22Rv1 (cell line): ENCODE data around the gene GNA15.

Experiments used
- H3K27ac ChIP-seq: fragments of 450-650 bp; 2 replicates; pipeline ENCODE4 v1.5.1; 2017
- ZFX ChIP-seq: fragments of 450-650 bp; IDR thresholded peaks from 2 replicates; pipeline ENCODE4 v1.6.1; 2017; ENCODE audit warnings: antibody characterized with exemption, borderline replicate concordance
- TF ChIP-seq, protein P1 (sequence below): fragments of 450-650 bp; IDR thresholded peaks from 2 replicates; pipeline ENCODE4 v1.5.1; 2017; ENCODE audit warnings: mild to moderate bottlenecking

GNA15 gene

DNA sequence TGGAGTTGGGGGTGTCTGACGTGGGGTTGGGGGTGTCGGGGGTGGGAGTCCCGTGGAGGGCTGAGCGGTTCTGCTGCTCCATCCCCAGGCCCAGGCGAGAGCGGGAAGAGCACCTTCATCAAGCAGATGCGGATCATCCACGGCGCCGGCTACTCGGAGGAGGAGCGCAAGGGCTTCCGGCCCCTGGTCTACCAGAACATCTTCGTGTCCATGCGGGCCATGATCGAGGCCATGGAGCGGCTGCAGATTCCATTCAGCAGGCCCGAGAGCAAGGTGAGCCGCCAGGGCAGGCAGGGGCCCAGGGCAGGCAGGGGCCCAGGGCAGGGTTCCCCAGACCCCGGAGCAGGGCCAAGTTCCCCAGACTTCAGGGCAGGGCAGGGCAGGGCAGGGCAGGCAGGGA lies 12.7 kb downstream of the GNA15 start:
- no peak overlapping the region for H3K27ac ChIP-seq
- TF ChIP-seq, protein P1, sequence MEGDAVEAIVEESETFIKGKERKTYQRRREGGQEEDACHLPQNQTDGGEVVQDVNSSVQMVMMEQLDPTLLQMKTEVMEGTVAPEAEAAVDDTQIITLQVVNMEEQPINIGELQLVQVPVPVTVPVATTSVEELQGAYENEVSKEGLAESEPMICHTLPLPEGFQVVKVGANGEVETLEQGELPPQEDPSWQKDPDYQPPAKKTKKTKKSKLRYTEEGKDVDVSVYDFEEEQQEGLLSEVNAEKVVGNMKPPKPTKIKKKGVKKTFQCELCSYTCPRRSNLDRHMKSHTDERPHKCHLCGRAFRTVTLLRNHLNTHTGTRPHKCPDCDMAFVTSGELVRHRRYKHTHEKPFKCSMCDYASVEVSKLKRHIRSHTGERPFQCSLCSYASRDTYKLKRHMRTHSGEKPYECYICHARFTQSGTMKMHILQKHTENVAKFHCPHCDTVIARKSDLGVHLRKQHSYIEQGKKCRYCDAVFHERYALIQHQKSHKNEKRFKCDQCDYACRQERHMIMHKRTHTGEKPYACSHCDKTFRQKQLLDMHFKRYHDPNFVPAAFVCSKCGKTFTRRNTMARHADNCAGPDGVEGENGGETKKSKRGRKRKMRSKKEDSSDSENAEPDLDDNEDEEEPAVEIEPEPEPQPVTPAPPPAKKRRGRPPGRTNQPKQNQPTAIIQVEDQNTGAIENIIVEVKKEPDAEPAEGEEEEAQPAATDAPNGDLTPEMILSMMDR, result no peak
- no peak for TF ChIP-seq ZFX

DNA sequence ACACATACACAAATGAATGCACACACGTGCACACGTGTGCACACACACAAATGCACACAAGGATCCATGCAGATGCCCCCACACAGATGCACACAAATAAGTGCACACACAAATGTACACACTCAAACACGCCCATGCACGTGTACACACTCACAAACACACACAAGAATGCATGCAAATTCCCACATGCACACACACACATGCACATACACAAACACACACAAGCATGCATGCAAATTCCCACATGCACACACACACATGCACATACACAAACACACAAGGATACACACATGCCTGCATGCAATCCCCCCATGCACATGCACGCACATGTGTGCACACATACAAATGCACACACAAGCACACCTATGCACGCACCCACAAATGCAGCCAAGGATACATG lies 13.3 kb downstream of the GNA15 start:
- H3K27ac ChIP-seq, result no peak overlapping the region
- TF ChIP-seq, protein P1, result no peak
- no peak for TF ChIP-seq ZFX

DNA sequence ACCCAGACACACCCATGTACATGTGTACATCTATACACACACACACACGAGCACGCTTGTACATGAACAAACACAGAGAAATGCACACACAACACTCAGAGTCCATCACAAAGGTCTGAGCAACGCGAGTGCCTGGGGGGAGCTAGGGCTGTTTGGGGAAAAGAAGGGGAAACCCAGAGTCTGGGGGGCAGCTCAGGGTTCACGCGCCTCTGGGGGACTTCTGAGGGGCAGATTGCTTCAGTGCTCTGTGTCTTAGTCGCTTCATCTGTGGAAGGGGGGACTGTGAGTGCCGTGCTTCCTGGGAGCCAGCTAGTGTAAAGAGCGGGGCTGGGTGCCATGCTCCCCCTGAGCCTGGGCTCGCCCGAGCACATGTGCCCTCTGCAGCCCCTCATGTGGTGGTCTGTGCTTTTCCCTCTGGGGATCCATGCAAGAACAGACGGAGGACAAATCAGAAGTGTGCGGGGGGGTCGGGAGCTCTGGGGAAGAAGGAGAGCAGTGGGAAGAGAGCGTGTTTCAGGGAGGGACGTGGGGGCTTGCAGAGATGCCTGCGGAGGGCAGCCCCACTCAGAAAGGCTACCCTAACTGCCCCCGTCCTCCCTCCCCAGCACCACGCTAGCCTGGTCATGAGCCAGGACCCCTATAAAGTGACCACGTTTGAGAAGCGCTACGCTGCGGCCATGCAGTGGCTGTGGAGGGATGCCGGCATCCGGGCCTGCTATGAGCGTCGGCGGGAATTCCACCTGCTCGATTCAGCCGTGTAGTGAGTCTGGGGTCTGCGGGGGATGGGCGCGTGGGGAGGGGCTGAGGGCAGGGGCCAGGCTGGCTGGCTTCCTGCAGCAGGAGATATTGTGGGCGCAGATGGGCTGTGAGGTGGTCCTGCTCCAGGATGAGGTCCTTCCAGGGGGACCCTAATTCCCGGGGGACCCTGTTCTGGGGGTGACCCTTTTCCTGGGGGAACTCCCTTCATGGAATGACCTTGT lies 14.0 kb downstream of the GNA15 start:
- H3K27ac ChIP-seq, result no peak overlapping the region
- TF ChIP-seq, protein P1, result no peak
- no peak for TF ChIP-seq ZFX

DNA sequence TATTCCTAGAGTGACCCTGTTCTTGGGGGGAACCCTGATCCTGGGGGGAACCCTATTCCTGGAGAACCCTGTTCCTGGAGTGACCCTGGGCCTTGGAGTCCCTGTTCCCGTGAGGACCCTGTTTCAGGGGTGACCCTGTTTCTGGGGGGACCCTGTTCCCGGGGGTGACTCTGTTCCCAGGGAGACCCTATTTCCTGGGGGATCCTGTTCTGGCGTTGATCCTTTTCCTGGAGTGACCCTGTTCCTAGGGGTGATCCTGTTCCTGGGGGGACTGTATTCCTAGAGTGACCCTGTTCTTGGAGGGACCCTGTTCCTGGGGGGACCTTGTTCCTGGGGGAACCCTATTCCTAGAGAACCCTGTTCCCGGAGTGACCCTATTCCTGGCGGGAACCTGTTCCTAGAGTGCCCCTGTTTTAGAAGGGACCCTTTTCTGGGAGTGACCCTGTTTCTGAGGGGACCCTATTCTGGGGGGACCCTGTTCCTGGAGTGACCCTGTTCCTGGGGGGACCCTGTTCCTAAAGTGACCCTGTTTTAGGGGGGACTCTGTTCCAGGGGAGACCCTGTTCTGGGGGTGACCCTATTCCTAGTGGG lies 15.0 kb downstream of the GNA15 start:
- no peak overlapping the region for H3K27ac ChIP-seq

DNA sequence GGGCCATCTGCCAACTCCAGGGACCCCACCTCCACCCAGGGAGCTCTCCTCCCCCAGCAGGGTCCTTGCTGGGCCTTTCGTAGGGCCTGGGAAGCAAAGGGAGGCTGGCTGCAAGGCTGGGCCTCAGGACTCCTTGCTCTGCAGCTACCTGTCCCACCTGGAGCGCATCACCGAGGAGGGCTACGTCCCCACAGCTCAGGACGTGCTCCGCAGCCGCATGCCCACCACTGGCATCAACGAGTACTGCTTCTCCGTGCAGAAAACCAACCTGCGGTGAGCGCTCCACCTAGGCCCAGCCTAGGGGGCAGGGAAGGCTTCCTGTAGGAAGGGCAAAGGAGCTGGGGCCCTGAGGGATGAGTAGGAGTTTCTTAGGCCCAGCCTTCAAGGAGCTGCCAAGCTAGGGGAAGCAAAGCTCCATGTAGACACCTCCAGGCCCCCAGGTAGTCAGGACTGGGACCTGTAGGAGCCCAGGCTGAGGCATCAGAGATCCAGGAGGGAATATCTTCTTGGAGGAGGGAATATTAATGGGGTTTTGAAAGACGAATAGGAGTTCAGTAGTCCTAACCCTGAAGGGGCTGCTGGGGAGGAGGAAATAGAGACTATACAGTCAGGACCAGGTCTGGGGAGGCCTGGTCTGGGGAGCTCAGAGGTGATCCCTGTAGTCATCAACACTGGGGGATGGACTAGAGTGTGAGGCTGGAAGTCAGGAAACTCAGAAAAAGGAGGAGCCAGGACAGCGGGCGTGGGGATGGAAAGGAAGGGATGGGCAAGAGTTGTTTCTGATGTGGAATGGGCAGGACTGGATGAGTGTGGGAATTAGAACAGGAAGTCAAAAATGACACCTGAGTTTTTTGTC lies 16.0 kb downstream of the GNA15 start:
- TF ChIP-seq, protein P1, result no peak
- no peak for TF ChIP-seq ZFX
- no peak overlapping the region for H3K27ac ChIP-seq

More for the DNA sequence above, 15.0 kb downstream of the GNA15 start:
- no peak for TF ChIP-seq ZFX
- TF ChIP-seq, protein P1, result no peak

DNA sequence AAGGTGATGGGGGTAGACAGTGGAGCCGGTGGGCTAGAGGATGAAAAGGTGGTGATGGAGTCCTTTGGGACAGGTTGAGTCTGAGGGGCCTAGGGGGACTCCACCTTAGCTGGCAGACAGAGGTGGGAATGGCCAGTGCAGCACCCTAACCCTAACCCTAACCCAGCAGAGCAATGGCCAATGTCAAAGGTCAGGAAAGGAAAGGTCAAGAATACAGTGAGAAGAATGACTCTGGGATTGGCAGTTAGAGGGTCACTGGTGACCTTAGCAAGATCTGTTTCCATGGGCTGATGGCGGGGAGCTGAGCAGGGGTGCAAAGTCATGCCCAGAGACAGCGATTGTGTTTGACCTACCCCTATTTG lies 16.6 kb downstream of the GNA15 start:
- TF ChIP-seq, protein P1, result no peak
- no peak for TF ChIP-seq ZFX
- H3K27ac ChIP-seq, result no peak overlapping the region
